Natural killer cell treated with Interleukin-12 subunit alpha and Interleukin-12 subunit beta and Interleukin-15 and Interleukin-18, amount 100 ng/mL, for 72 hours (primary cell): ENCODE measurements around the gene FGD5. TPM values are rescaled to one million over a fixed set of nuclear protein-coding genes. Genes with fewer than 3 reads are reported as not detected.

Experiments used
- ATAC-seq, 2 donors: fragments of 150-1000 bp; cut with Tn5 transposase in 1 of 2; sonication (Bioruptor Pico), chemical (Tn5 transposase) in 1 of 2; 2 replicates each; pipeline ENCODE4 v1.10.0; 2021
- DNase-seq: peaks from one replicate; pipeline ENCODE4 v3.0.0; 2022; ENCODE audit warnings: low spot score
- H3K27ac Mint-ChIP-seq, 2 donors: 1 replicate in 1 of 2; 2 replicates in 1 of 2; pipeline ENCODE4 v1.8.0; 2022; ENCODE audit warnings: mixed read lengths in 2 of 2, mild to moderate bottlenecking in 1 of 2, moderate library complexity in 1 of 2
- H3K27me3 Mint-ChIP-seq, 2 donors: 1 replicate in 1 of 2; 2 replicates in 1 of 2; pipeline ENCODE4 v1.8.0; 2022; ENCODE audit warnings: mixed read lengths in 2 of 2
- H3K36me3 Mint-ChIP-seq: one replicate; pipeline ENCODE4 v1.8.0; 2022; ENCODE audit warnings: mixed read lengths
- H3K4me1 Mint-ChIP-seq, 2 donors: 1 replicate in 1 of 2; 2 replicates in 1 of 2; pipeline ENCODE4 v1.8.0; 2022; ENCODE audit warnings: low read depth in 2 of 2, mixed read lengths in 2 of 2, mild to moderate bottlenecking in 1 of 2
- H3K4me3 Mint-ChIP-seq: one replicate; pipeline ENCODE4 v1.8.0; 2022; ENCODE audit warnings: mixed read lengths
- H3K9me3 Mint-ChIP-seq: 2 replicates; pipeline ENCODE4 v1.8.0; 2022; ENCODE audit warnings: mixed read lengths
- total RNA-seq, 2 donors: library from RNA; stranded (reverse); gene quantifications; one replicate each; pipeline ENCODE4 v1.2.3, GENCODE V29; 2022

Gene FGD5
- total RNA-seq, 2 donors from 2014 or later = not detected

DNA sequence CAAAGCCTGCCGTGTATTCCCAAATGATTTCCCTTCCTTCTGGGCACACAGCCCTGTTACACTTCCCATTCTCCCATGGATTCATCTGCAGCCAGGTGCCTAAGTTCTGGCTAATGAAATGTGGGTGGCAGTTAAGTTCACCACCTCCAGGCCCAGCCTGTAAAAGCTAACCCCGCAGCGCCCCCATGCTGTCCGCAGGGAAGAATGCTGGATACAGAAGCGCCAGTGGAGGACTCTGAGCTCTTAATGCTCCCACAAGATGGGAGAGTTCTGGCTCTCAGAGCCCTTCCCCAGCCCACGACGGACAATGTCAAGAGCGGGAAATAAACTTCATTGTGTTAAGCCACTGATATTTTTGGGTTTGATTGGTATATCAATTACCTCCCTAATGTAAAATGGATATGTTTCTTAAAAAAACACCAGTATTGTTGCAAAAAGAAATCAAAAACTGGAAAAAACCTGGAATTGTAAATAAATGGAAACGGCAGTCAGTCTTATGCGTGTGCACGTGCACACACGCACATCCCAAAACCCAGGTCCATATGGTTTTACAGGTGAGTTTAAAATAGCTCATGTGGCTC, 37.7 kb upstream of the FGD5 start:
- Mint-ChIP-seq H3K27me3 (peaks cover 9 to 23% of the 10 kb centered on the region in 2 donors), H3K9me3 (peaks cover 4% of the 10 kb centered on the region), H3K36me3 (peaks cover 8% of the 10 kb centered on the region), H3K27ac (no peak overlapping the region), H3K4me1 (no peaks in the 10 kb centered on the region), H3K4me3 (no peak overlapping the region)
- ATAC-seq (peak; percentile 41 to 63), DNase-seq (peak; percentile 51)

DNA sequence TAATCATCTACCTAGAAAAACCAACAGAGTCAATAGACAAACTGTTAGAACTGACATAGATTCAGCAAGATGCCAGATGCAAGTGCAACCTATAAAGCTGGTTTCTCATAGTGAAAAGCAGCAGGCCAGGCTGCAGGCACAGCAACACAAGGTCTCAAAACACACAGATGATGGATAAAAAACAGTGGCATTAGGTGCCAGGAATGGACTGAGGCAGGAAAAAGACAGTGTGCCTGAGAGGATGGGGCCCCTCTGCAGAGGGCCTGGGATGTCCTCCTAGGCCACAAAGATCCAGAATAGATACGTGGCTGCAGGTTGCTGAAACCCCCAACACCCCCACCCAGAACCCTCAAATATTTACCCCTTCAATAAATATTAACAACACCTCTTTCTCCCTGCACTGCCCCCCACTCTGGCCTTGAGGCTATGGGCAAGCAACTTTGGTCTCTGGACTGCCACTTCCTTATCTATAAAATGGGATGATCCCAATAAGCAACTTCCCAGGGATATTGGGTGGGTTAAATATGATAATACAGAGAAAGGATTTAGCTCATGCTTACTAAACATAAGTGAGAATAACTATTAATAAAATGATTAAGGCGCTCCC, 35.2 kb upstream of the FGD5 start:
- no peak for DNase-seq
- Mint-ChIP-seq H3K27ac (no peak overlapping the region), H3K9me3 (peaks cover 4% of the 10 kb centered on the region), H3K27me3 (peaks cover 14% of the 10 kb centered on the region in 2 donors), H3K4me3 (no peak overlapping the region), H3K4me1 (no peaks in the 10 kb centered on the region), H3K36me3 (peaks cover 5% of the 10 kb centered on the region)
- ATAC-seq = no peak

DNA sequence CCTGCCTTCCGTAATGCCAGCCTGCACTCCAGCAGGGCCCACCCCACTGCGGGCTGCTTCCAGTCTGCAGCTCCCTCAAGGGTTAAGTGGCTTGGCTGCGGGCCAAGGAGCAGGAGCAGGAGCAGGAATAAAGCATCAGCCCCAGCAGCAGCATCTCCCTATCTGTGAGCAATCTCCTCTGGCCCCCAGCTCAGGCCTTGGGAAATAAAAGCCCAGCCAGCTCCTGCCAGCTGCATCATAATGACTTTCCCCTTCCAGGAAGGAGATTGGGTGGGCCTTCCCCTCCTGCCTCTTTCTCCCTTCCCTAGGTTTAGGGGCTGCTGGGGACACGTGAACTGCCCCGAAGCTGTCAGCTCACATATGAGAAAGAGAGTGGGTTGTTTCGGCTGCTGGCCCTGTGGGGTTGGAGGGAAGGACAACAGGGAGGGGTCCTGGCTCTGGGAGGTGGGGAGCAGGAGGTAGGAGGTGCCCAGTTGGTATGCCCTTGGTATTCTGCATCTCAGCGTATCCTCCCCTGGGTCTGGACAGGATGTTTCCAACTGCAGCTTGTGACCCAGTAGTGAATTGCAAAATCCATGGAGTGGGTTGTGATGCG, 34.6 kb upstream of the FGD5 start:
- Mint-ChIP-seq H3K36me3 (no peaks in the 10 kb centered on the region), H3K4me3 (no peak overlapping the region), H3K27me3 (peaks cover 8 to 10% of the 10 kb centered on the region in 2 donors), H3K9me3 (no peaks in the 10 kb centered on the region), H3K4me1 (no peaks in the 10 kb centered on the region), H3K27ac (no peak overlapping the region)
- DNase-seq (peak; percentile 47), ATAC-seq (no peak)

DNA sequence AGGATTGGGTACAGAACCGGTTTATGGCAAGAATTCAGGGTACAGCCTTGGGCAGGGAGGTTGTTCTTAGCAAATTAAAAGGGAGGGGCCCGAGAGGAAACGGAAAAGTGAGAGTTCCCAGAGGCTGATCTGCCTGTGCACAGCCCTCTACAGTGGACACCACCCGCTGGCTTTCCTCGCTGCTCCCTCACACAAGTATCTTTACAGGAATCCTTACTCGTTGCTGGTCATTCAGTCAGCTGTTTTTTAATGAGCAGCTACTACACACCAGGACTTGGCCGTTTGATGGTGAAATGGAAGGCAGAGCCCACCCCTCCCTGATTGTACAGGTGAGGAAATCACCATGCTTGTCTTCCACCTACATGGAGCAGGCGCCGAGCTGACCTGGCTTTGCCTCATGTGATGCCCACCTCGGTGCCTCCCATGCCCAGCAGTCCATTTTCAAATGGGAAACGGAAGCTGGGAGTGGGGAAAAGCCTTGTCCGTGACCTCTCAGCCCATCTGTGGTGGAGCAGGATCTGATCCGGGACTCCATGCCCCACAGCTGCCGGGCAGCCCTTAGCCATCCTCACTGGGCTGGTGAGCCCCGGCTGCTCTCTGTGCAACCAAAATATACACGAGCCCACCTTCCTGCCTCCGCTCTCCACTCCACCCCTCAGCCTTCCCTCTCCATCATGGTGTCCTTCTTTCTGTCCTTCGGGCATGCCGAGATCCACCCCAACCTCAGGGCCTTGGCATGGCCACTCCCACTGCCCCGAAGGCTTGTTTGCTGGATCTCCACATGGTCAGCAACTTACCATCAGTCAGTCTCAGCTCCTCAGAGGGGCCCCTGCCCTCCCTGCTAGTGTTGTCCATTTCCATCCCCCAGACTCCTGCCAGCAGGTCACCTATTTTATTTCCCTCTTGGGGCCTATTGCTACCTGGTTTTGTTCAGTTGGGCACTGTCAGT, 33.3 kb upstream of the FGD5 start:
- DNase-seq = peak; percentile 56
- Mint-ChIP-seq H3K4me1 (no peaks in the 10 kb centered on the region), H3K4me3 (no peak overlapping the region), H3K27me3 (peaks cover 8 to 10% of the 10 kb centered on the region in 2 donors), H3K36me3 (no peaks in the 10 kb centered on the region), H3K27ac (no peak overlapping the region), H3K9me3 (no peaks in the 10 kb centered on the region)
- ATAC-seq = no peak

DNA sequence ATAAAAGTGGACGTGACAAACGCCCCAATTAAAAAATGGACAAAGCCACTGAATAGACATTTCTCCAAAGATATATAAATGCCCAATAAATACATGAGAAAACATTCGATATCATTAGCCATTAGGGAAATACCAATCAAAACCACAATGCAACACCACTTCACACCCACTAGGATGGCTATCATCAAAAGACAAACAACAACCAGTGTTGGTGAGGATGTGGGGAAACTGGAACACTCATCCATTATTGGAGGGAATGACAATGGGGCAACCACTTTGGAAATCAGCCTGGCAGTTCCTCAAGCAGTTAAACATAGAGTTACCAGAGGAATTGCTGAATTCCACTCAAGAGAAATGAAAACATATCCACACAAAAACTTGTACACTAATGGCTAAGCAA, 32.4 kb upstream of the FGD5 start:
- H3K27me3 Mint-ChIP-seq = peaks cover 8 to 14% of the 10 kb centered on the region in 2 donors
- no peaks in the 10 kb centered on the region for H3K9me3 Mint-ChIP-seq
- H3K4me1 Mint-ChIP-seq = no peaks in the 10 kb centered on the region
- H3K4me3 Mint-ChIP-seq = no peak overlapping the region
- no peak for ATAC-seq
- no peaks in the 10 kb centered on the region for H3K36me3 Mint-ChIP-seq
- no peak overlapping the region for H3K27ac Mint-ChIP-seq
- DNase-seq = no peak

DNA sequence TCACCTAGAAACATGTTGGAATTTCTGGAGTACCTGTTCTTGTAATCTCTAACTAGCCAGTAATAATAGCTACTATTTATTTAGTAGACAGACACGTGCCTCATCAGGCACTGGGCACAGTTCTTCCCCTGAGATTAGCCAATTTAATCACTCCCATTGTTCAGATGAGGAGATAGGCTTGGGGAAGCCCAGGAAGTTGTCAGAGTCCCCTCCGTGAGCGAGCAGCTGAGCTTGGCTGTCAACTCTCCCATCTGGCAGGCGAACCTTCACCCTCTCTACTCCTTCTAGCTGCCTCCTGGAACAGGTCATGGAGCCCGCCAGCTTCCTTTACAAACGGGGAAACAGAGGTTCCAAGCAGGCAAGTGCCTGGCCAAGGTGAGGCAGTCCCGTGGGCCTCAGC, 31.1 kb upstream of the FGD5 start:
- peaks cover 8 to 14% of the 10 kb centered on the region in 2 donors for H3K27me3 Mint-ChIP-seq
- H3K4me1 Mint-ChIP-seq = no peaks in the 10 kb centered on the region
- no peak overlapping the region for H3K4me3 Mint-ChIP-seq
- H3K27ac Mint-ChIP-seq = no peak overlapping the region
- no peaks in the 10 kb centered on the region for H3K36me3 Mint-ChIP-seq
- ATAC-seq (no peak), DNase-seq (no peak)
- no peaks in the 10 kb centered on the region for H3K9me3 Mint-ChIP-seq

DNA sequence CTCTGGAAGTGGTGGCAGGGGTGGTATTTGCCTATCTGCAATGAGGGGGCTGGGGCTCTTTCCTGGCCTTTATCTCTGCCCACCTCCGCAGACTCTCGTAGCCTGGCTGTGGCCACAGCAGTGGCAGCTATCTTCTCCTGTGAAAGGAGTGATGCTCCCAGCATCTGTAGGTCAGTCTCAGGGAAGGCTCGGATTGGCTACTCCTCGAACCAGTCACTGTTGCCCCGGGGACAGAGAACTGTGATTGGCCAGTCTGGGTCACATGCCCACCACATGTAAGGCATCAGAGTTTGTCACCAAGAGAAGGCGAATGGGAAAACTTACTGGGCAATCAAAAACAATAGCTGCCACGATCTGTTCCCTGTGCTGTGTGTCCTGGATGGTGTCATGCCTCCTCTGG, 30.1 kb upstream of the FGD5 start:
- Mint-ChIP-seq H3K9me3 (no peaks in the 10 kb centered on the region), H3K4me3 (no peak overlapping the region), H3K36me3 (no peaks in the 10 kb centered on the region), H3K4me1 (no peaks in the 10 kb centered on the region), H3K27me3 (peaks cover 8 to 14% of the 10 kb centered on the region in 2 donors), H3K27ac (no peak overlapping the region)
- ATAC-seq (peak in 1 of 2 donors; percentile 4), DNase-seq (no peak)

DNA sequence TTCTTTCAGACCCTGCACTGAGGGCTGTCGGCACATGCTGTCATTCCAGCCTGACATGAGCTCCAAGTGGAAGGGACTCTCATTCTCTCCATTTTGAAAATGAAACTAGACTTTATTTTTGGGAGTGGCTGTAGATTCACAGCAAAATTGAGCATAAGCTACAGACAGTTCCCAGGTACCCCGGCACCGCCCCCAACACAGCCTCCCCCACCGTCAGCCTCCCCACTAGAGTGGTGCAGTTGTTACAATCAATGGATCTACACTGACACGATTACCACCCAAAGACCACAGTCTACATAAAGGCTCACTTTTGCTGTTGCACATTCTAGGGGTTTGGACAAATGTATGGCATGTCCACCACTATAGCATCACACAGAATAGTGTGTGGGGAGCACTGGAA, 29.5 kb upstream of the FGD5 start:
- no peaks in the 10 kb centered on the region for H3K4me1 Mint-ChIP-seq
- no peak for ATAC-seq
- peaks cover 8 to 14% of the 10 kb centered on the region in 2 donors for H3K27me3 Mint-ChIP-seq
- no peaks in the 10 kb centered on the region for H3K9me3 Mint-ChIP-seq
- DNase-seq = no peak
- H3K36me3 Mint-ChIP-seq = no peaks in the 10 kb centered on the region
- H3K27ac Mint-ChIP-seq = no peak overlapping the region
- no peak overlapping the region for H3K4me3 Mint-ChIP-seq

DNA sequence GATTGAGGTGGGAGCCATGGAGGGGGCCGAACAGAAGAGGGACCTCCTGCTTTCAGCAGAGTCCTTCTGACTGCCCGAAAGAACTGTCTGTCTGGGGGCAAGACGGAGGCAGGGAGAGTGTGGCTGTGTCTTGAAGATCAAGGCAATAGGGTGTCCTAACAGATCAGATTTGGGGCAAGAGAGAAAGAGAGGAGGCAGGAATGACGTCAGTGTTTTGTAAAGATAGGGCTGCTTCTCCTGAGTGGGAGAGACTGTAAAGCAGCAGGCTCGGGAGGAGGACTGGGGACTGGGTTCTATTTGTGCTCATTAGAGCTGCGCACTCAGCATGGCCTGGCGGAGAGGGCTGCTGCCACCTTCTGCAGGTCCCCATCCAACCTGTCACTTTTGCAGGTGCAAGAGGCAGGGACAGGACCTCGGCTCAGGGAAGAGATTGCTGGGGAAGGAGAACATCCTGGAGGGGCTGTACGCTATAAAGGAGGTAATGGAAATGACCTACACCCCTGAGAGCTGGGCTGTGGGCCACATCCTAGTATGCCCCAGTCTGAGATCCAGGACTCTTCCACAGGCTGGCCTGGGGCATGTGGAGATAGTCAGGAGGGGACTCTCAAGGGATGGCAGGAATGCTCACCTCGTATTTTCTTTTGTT, 29.0 kb upstream of the FGD5 start:
- Mint-ChIP-seq H3K27ac (no peak overlapping the region), H3K9me3 (no peaks in the 10 kb centered on the region), H3K27me3 (peaks cover 8 to 16% of the 10 kb centered on the region in 2 donors), H3K36me3 (no peaks in the 10 kb centered on the region), H3K4me1 (no peaks in the 10 kb centered on the region), H3K4me3 (no peak overlapping the region)
- DNase-seq (no peak), ATAC-seq (no peak)

DNA sequence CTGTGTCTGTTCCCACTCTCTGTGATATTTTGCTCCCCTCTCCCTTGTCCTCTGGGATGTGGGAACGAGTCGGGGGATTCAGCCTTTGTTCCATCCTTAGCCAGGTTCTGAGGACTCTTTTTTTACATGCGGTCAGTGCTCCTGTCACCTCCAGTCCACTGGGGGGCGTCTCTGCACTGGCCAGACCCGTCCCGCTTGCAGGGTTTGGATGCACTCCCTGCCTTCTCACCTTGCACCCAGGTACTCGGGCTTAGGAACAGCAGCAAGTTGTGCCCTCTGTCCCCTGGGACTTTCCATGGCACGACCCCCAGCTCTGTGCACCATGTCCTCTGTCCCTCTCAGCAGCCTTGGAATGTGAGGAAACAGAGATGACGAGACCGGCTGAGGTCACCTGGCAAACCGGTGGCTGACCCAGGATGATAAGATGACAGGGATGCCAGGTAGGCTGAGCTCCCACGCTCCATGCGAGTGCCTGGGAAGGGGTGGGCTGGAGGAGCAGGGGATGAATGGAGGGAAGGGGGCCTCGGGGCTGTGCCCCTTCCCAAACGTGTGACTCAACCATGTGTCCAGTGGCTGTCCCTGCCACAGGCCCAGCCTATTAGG, 27.3 kb upstream of the FGD5 start:
- Mint-ChIP-seq H3K27me3 (peaks cover 8 to 11% of the 10 kb centered on the region in 2 donors), H3K4me1 (no peaks in the 10 kb centered on the region), H3K27ac (no peak overlapping the region), H3K4me3 (no peak overlapping the region), H3K36me3 (no peaks in the 10 kb centered on the region), H3K9me3 (no peaks in the 10 kb centered on the region)
- ATAC-seq = no peak
- no peak for DNase-seq

DNA sequence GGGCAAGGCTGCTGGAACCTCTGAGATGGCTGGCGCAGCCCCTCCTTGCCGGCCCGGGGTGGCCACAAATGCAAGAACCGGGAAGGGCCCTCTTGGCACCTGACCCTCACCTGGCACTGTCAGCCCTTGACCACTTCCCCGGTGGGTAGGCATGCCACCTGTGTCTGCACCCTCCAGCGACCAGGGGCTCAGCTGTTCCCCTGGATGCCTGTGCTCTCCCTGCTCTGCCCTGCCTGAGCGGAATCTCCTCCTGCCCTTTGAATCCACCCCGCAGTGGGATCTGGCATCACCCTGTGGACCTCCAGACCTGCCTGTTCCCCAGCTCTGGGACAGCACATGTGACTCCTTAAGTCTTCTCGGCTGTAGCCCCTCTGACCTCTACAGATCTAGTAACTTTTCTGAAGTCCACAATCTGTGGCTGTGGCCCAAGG, 26.1 kb upstream of the FGD5 start:
- Mint-ChIP-seq H3K4me1 (no peaks in the 10 kb centered on the region), H3K27ac (no peak overlapping the region), H3K9me3 (no peaks in the 10 kb centered on the region), H3K36me3 (no peaks in the 10 kb centered on the region), H3K4me3 (no peak overlapping the region), H3K27me3 (peaks cover 8 to 10% of the 10 kb centered on the region in 2 donors)
- no peak for ATAC-seq
- DNase-seq = no peak

DNA sequence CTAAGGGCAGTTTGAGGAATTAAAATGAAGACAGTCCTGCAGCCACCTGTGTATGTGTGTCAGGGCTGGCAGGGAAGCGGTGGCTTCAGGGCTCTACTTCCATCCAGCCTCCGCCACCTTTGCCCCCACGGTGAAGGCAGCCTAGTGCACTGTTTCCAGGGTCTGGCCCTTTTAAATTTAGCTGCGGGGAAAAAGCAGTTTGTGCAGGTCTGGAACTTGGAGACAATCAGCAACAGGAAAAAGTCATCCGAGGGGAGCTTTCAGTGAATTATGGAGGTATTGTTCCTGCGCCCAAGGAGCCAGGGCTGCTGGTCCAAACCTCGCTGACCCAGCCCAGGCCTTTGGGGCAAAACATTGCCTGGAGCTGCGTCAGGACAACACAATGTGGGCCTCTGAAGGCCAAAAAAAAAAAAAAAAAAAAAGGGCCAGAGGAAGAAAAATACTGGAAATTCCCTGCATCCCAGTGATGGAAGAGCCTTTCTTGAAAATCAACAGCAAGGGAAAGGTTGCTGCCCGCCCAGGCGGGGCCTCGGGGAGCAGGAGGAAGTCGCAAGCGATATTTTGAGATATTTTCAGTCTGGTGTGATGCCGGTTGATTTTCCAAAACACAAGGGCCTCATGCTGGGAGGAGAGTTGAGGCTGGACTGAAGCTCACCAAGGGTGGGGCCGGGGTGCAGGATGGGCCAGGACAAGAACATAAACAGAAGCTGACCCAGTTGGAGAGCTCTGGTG, 25.5 kb upstream of the FGD5 start:
- DNase-seq (peak; percentile 25), ATAC-seq (no peak)
- Mint-ChIP-seq H3K4me1 (no peaks in the 10 kb centered on the region), H3K9me3 (no peaks in the 10 kb centered on the region), H3K27ac (no peak overlapping the region), H3K36me3 (no peaks in the 10 kb centered on the region), H3K4me3 (no peak overlapping the region), H3K27me3 (peaks cover 6 to 8% of the 10 kb centered on the region in 2 donors)

DNA sequence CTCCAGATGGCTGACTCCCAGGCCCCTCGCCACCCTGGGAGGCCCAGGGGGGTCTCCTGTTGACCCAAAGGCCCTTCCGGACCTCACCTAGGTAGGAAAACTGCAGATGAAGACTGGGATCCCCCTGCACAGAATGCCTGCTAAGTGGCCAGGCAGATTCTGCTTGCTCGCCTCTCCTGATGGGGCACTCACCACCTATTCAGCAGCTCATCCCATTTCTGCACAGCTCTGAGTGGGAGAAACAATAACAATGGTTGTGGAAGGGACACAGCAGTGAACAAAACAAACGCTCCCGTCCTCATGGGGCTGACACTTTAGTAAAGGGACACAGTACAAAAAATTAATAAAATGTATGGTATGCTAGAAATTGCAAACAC, 24.9 kb upstream of the FGD5 start:
- no peaks in the 10 kb centered on the region for H3K4me1 Mint-ChIP-seq
- peaks cover 6 to 8% of the 10 kb centered on the region in 2 donors for H3K27me3 Mint-ChIP-seq
- ATAC-seq (no peak), DNase-seq (no peak)
- H3K36me3 Mint-ChIP-seq = no peaks in the 10 kb centered on the region
- H3K27ac Mint-ChIP-seq = no peak overlapping the region
- H3K4me3 Mint-ChIP-seq = no peak overlapping the region
- H3K9me3 Mint-ChIP-seq = no peaks in the 10 kb centered on the region
